ENCODE results near the gene ZNF331.

ZNF331 gene

DNA sequence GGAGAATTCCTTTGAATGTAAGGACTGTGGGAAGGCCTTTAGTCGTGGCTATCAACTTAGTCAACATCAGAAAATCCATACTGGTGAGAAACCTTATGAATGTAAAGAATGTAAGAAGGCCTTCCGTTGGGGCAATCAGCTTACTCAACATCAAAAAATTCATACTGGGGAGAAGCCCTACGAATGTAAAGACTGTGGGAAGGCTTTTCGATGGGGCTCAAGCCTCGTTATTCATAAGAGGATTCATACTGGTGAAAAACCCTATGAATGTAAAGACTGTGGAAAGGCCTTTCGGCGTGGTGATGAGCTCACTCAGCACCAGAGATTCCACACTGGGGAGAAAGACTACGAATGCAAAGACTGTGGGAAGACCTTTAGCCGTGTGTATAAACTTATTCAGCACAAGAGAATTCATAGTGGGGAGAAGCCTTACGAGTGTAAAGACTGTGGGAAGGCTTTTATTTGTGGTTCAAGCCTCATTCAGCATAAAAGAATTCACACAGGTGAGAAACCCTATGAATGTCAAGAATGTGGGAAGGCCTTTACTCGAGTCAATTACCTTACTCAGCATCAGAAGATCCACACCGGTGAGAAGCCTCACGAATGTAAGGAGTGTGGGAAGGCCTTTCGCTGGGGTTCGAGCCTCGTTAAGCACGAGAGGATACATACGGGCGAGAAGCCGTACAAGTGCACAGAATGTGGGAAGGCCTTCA, 39.2 kb downstream of the ZNF331 start:
- H3K9ac ChIP-seq (ENCODE audit: low read length in 2 of 2): no peak overlapping the region
- no peak overlapping the region for H3K27ac ChIP-seq (ENCODE audit: low read length)
- peaks cover 19 to 30% of the 10 kb centered on the region in 2 donors for H3K36me3 ChIP-seq (ENCODE audit: control insufficient read depth in 2 of 2, insufficient read depth in 2 of 2, low read length in 2 of 2)
- H3K4me3 ChIP-seq (ENCODE audit: low read length in 2 of 2): no peak overlapping the region
- no peaks in the 10 kb centered on the region for H3K4me1 ChIP-seq (ENCODE audit: control insufficient read depth, insufficient read depth, low read length)
- H3K9me3 ChIP-seq (ENCODE audit: control insufficient read depth in 2 of 2, low read length in 2 of 2): peaks cover 3 to 12% of the 10 kb centered on the region in 2 donors
- no peaks in the 10 kb centered on the region for H3K27me3 ChIP-seq (ENCODE audit: control insufficient read depth in 1 of 2, insufficient read depth in 2 of 2, low read length in 2 of 2)

DNA sequence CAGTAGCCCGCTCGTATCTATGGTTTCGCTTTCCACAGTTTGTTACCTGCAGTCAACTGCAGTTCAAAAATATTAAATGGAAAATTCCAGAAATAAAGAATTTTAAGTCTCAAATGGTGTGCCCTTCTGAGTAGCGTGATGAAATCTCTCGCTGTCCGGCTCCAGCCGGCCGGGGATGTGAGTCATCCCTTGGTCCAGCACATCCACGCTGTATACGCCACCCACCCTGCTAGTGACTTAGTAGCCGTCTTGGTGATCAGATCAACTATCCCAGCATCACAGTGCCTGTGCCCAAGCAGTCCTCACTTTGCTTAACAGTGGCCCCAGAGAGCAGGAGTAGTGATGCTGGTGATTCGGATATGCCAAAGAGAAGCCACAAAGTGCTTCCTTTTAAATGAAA, 40.0 kb downstream of the ZNF331 start:
- Histone ChIP-seq H3K4me3 (ENCODE audit: low read length in 2 of 2) (no peak overlapping the region), H3K4me1 (ENCODE audit: control insufficient read depth, insufficient read depth, low read length) (no peaks in the 10 kb centered on the region), H3K9me3 (ENCODE audit: control insufficient read depth in 2 of 2, low read length in 2 of 2) (peaks cover 3 to 12% of the 10 kb centered on the region in 2 donors), H3K9ac (ENCODE audit: low read length in 2 of 2) (no peak overlapping the region), H3K27me3 (ENCODE audit: control insufficient read depth in 1 of 2, insufficient read depth in 2 of 2, low read length in 2 of 2) (no peaks in the 10 kb centered on the region), H3K27ac (ENCODE audit: low read length) (no peak overlapping the region), H3K36me3 (ENCODE audit: control insufficient read depth in 2 of 2, insufficient read depth in 2 of 2, low read length in 2 of 2) (peaks cover 17 to 30% of the 10 kb centered on the region in 2 donors)

DNA sequence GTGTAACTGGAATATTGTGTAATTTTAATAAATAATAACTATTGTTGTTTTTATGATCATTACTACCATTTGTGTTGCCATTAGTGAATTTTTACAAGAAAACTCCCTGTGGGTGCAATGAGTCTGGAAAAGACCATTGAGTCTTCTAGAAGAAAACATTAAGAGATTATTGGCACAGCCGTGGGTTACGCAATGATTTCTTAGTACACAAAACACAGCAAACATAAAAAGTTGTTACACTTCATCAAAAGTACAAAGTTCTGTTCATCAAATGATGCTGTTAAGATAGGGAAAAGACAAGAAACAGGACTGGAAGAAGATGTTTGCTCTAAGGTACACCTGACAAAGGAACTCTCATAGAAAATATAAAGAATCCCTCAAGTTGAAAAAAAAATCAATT, 41.6 kb downstream of the ZNF331 start:
- Histone ChIP-seq H3K4me3 (ENCODE audit: low read length in 2 of 2) (no peak overlapping the region), H3K27me3 (ENCODE audit: control insufficient read depth in 1 of 2, insufficient read depth in 2 of 2, low read length in 2 of 2) (no peaks in the 10 kb centered on the region), H3K4me1 (ENCODE audit: control insufficient read depth, insufficient read depth, low read length) (no peaks in the 10 kb centered on the region), H3K9me3 (ENCODE audit: control insufficient read depth in 2 of 2, low read length in 2 of 2) (peaks cover 3 to 12% of the 10 kb centered on the region in 2 donors), H3K27ac (ENCODE audit: low read length) (no peak overlapping the region), H3K9ac (ENCODE audit: low read length in 2 of 2) (no peak overlapping the region), H3K36me3 (ENCODE audit: control insufficient read depth in 2 of 2, insufficient read depth in 2 of 2, low read length in 2 of 2) (peaks cover 16 to 30% of the 10 kb centered on the region in 2 donors)

- Histone ChIP-seq H3K36me3 (ENCODE audit: control insufficient read depth in 2 of 2, insufficient read depth in 2 of 2, low read length in 2 of 2) (peaks cover 14 to 27% of the 10 kb centered on the region in 2 donors), H3K9ac (ENCODE audit: low read length in 2 of 2) (no peak overlapping the region), H3K9me3 (ENCODE audit: control insufficient read depth in 2 of 2, low read length in 2 of 2) (peaks cover 3 to 12% of the 10 kb centered on the region in 2 donors), H3K4me3 (ENCODE audit: low read length in 2 of 2) (no peak overlapping the region), H3K27me3 (ENCODE audit: control insufficient read depth in 1 of 2, insufficient read depth in 2 of 2, low read length in 2 of 2) (no peaks in the 10 kb centered on the region), H3K4me1 (ENCODE audit: control insufficient read depth, insufficient read depth, low read length) (no peaks in the 10 kb centered on the region), H3K27ac (ENCODE audit: low read length) (no peak overlapping the region)
Measured at GRCh38 chr19:53580871-53581835, 43.2 kb downstream of the ZNF331 start.

DNA sequence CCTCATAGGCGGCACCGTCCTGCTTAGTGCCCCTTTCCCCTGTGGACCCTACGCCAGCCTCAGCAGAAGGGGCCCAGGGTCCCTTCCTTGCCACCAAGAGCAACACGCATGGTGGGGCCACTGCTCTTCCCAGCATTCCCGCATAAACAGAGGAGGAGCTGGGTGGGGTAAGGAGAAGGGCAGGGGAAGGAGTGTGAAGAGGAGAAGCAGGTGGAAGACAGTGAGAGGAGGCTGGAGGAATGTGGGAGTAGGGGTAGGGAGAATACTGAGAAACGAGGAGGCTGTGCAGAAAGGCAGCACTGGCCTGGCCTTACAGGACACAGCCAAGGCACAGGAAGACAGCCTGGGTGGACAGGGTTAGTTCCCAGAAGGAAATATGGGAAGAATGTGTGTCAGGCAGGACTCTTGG, 43.9 kb downstream of the ZNF331 start:
- Histone ChIP-seq H3K27ac (ENCODE audit: low read length) (no peak overlapping the region), H3K36me3 (ENCODE audit: control insufficient read depth in 2 of 2, insufficient read depth in 2 of 2, low read length in 2 of 2) (peaks cover 11 to 22% of the 10 kb centered on the region in 2 donors), H3K9ac (ENCODE audit: low read length in 2 of 2) (no peak overlapping the region), H3K27me3 (ENCODE audit: control insufficient read depth in 1 of 2, insufficient read depth in 2 of 2, low read length in 2 of 2) (no peaks in the 10 kb centered on the region), H3K4me1 (ENCODE audit: control insufficient read depth, insufficient read depth, low read length) (no peaks in the 10 kb centered on the region), H3K4me3 (ENCODE audit: low read length in 2 of 2) (no peak overlapping the region), H3K9me3 (ENCODE audit: control insufficient read depth in 2 of 2, low read length in 2 of 2) (peaks cover 3 to 8% of the 10 kb centered on the region in 2 donors)

DNA sequence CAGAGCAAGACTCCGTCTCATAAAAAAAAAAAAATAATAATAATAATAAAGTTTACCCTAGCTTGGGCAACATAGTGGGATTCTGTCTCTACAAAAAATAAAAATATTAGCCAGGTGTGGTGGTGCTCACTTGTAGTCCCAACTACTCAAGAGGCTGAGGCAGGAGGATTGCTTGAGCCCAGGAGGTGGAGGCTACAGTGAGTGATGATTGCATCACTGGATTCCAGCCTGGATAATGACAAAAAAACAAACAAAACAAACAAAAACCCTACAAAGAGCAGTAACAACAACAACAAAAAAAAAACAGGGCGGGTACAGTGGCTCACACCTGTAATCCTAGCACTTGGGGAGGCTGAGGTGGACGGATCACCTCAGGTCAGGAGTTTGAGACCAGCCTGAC, 45.2 kb downstream of the ZNF331 start:
- H3K9me3 ChIP-seq (ENCODE audit: control insufficient read depth in 2 of 2, low read length in 2 of 2): no peaks in the 10 kb centered on the region
- no peaks in the 10 kb centered on the region for H3K4me1 ChIP-seq (ENCODE audit: control insufficient read depth, insufficient read depth, low read length)
- no peak overlapping the region for H3K27ac ChIP-seq (ENCODE audit: low read length)
- peaks cover 0 to 9% of the 10 kb centered on the region in 2 donors for H3K36me3 ChIP-seq (ENCODE audit: control insufficient read depth in 2 of 2, insufficient read depth in 2 of 2, low read length in 2 of 2)
- no peaks in the 10 kb centered on the region for H3K27me3 ChIP-seq (ENCODE audit: control insufficient read depth in 1 of 2, insufficient read depth in 2 of 2, low read length in 2 of 2)
- H3K9ac ChIP-seq (ENCODE audit: low read length in 2 of 2): no peak overlapping the region
- H3K4me3 ChIP-seq (ENCODE audit: low read length in 2 of 2): no peak overlapping the region

- no peaks in the 10 kb centered on the region for H3K27me3 ChIP-seq (ENCODE audit: control insufficient read depth in 1 of 2, insufficient read depth in 2 of 2, low read length in 2 of 2)
- no peak overlapping the region for H3K9ac ChIP-seq (ENCODE audit: low read length in 2 of 2)
Measured at GRCh38 chr19:53586277-53586691, 48.3 kb downstream of the ZNF331 start.

DNA sequence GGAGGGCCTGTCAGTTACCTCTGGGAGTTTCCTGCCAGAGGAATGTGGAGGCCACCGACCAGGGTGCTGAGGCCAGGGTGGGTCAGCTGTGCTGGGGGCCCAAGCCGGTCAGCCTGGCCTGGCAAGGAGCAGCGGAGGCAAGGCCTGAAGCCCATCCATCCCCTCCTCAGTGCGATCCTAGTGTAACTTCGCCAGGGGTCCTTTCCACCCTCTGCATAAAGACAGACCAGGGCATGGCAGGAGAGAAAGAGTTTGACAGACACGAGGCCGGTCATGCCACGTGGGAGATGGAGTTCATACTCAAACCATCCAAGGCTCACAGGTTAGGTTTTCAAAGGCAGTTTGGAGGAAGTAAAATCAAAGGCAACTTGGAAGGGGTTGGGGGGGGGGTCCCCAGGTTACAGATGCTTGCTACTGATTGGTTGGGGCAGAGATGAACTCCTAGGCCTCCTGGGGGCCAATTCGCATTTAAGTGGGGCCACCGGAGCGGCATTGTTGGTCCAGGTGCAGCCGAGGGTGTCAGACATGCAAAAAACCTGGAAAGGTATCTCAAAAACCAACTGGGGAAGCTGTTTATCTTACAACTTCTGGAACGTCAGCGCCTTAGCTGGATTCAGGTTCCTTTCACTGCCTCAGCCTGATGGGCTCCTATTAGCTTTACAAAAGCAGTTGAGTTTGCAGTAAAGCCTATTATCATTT, 57.0 kb downstream of the ZNF331 start:
- H3K9me3 ChIP-seq (ENCODE audit: control insufficient read depth in 2 of 2, low read length in 2 of 2): no peaks in the 10 kb centered on the region
- no peak overlapping the region for H3K27ac ChIP-seq (ENCODE audit: low read length)
- no peak overlapping the region for H3K4me3 ChIP-seq (ENCODE audit: low read length in 2 of 2)
- no peak overlapping the region for H3K9ac ChIP-seq (ENCODE audit: low read length in 2 of 2)
- H3K36me3 ChIP-seq (ENCODE audit: control insufficient read depth in 2 of 2, insufficient read depth in 2 of 2, low read length in 2 of 2): no peaks in the 10 kb centered on the region
- no peaks in the 10 kb centered on the region for H3K27me3 ChIP-seq (ENCODE audit: control insufficient read depth in 1 of 2, insufficient read depth in 2 of 2, low read length in 2 of 2)
- H3K4me1 ChIP-seq (ENCODE audit: control insufficient read depth, insufficient read depth, low read length): no peaks in the 10 kb centered on the region

More at GRCh38 chr19:53586277-53586691, 48.3 kb downstream of the ZNF331 start:
- no peaks in the 10 kb centered on the region for H3K4me1 ChIP-seq (ENCODE audit: control insufficient read depth, insufficient read depth, low read length)
- H3K9me3 ChIP-seq (ENCODE audit: control insufficient read depth in 2 of 2, low read length in 2 of 2): no peaks in the 10 kb centered on the region
- H3K27ac ChIP-seq (ENCODE audit: low read length): no peak overlapping the region
- H3K4me3 ChIP-seq (ENCODE audit: low read length in 2 of 2): no peak overlapping the region
- no peaks in the 10 kb centered on the region for H3K36me3 ChIP-seq (ENCODE audit: control insufficient read depth in 2 of 2, insufficient read depth in 2 of 2, low read length in 2 of 2)

DNA sequence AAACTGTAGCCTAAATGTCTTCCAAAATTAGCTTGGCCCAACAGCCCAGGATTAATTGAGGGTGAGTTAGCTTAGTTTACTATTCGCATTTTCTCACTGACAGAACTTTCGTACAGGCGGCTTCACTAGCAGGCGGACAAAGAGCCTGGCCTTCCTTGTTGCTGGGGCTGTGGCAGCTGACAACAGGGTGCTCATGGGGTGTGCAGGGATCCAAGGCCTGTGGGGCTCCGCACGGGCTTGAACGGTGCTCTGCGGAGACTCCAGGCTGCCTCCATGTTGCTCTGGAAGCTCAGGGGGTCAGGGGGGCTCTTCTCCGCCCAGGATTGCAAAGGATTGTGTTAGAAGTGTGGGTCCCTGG, 57.5 kb downstream of the ZNF331 start:
- Histone ChIP-seq H3K36me3 (ENCODE audit: control insufficient read depth in 2 of 2, insufficient read depth in 2 of 2, low read length in 2 of 2) (no peaks in the 10 kb centered on the region), H3K9ac (ENCODE audit: low read length in 2 of 2) (no peak overlapping the region), H3K9me3 (ENCODE audit: control insufficient read depth in 2 of 2, low read length in 2 of 2) (no peaks in the 10 kb centered on the region), H3K4me1 (ENCODE audit: control insufficient read depth, insufficient read depth, low read length) (no peaks in the 10 kb centered on the region), H3K27ac (ENCODE audit: low read length) (no peak overlapping the region), H3K27me3 (ENCODE audit: control insufficient read depth in 1 of 2, insufficient read depth in 2 of 2, low read length in 2 of 2) (no peaks in the 10 kb centered on the region), H3K4me3 (ENCODE audit: low read length in 2 of 2) (no peak overlapping the region)

DNA sequence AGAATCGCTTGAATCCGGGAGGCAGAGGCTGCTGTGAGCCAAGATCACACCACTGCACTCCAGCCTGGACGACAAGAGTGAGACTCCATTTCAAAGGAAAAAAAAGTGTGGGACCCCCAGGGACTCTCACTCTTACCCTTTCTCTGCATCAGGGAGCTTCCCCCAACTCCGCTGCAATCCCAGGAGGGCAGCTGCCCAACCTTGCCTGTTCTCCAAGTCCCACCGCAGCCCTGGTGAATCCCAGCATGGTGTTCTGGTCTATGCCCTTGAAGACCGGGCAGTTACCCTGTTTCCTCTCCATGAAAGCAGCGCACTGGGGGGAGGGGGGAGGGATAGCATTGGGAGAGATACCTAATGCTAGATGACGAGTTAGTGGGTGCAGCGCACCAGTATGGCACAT, 58.1 kb downstream of the ZNF331 start:
- H3K27ac ChIP-seq (ENCODE audit: low read length): no peak overlapping the region
- H3K27me3 ChIP-seq (ENCODE audit: control insufficient read depth in 1 of 2, insufficient read depth in 2 of 2, low read length in 2 of 2): no peaks in the 10 kb centered on the region
- H3K4me1 ChIP-seq (ENCODE audit: control insufficient read depth, insufficient read depth, low read length): no peaks in the 10 kb centered on the region
- H3K9me3 ChIP-seq (ENCODE audit: control insufficient read depth in 2 of 2, low read length in 2 of 2): no peaks in the 10 kb centered on the region
- H3K9ac ChIP-seq (ENCODE audit: low read length in 2 of 2): no peak overlapping the region
- no peak overlapping the region for H3K4me3 ChIP-seq (ENCODE audit: low read length in 2 of 2)
- no peaks in the 10 kb centered on the region for H3K36me3 ChIP-seq (ENCODE audit: control insufficient read depth in 2 of 2, insufficient read depth in 2 of 2, low read length in 2 of 2)

All from stomach smooth muscle (tissue), 2 donors.